Fibroblast of skin of left biceps (primary cell): Measurements from ENCODE around the gene LBHD2.
A peak's percentile ranks its signal among the peaks of the same experiment; 100 is the strongest.
"Not testable (repeated sequence)": the region's sequence is repeated elsewhere in the genome, so short reads cannot be mapped to it uniquely, and the experiment has no call there.

Experiments used
- DNase-seq, 2 experiments: peaks; one replicate each; pipeline ENCODE4 v3.0.0-alpha.2; 2013; ENCODE audit warnings: low read depth in 2 of 2

LBHD2 gene

GRCh38 chr14:103119527-103119926, 35.5 kb downstream of the LBHD2 start:
- not testable (repeated sequence) for DNase-seq

- DNase-seq = no peak
These were observed 37.3 kb downstream of the LBHD2 start for GRCh38 chr14:103121121-103121845.

GRCh38 chr14:103121846-103122584, 38.0 kb downstream of the LBHD2 start:
- peak; percentile 66 to 73 for DNase-seq

GRCh38 chr14:103122585-103122946, 38.6 kb downstream of the LBHD2 start:
- DNase-seq = no peak

GRCh38 chr14:103122947-103123633, 39.1 kb downstream of the LBHD2 start, which contains the start of gene TNFAIP2:
Gene TNFAIP2 (plus strand): TSS chr14:103123461. CDS start chr14:103126458, 2,997 bp downstream.
- DNase-seq = no peak

GRCh38 chr14:103123634-103124500, 39.9 kb downstream of the LBHD2 start:
- no peak for DNase-seq

GRCh38 chr14:103124501-103125001, 40.5 kb downstream of the LBHD2 start:
- DNase-seq = no peak

- no peak for DNase-seq
These were observed 41.4 kb downstream of the LBHD2 start for GRCh38 chr14:103125098-103126070.

- no peak for DNase-seq
These were observed 42.3 kb downstream of the LBHD2 start for GRCh38 chr14:103126088-103126872.

- DNase-seq = no peak
These were observed 42.9 kb downstream of the LBHD2 start for GRCh38 chr14:103126873-103127304.

- DNase-seq = no peak
These were observed 43.3 kb downstream of the LBHD2 start for GRCh38 chr14:103127356-103127755.

GRCh38 chr14:103127861-103128598, 44.0 kb downstream of the LBHD2 start:
- DNase-seq = no peak

GRCh38 chr14:103128631-103129300, 44.8 kb downstream of the LBHD2 start:
- DNase-seq = no peak

- DNase-seq = no peak
These were observed 45.4 kb downstream of the LBHD2 start for GRCh38 chr14:103129301-103130016.

- no peak for DNase-seq
These were observed 46.2 kb downstream of the LBHD2 start for GRCh38 chr14:103130017-103130764.

GRCh38 chr14:103130965-103131364, 47.0 kb downstream of the LBHD2 start:
- no peak for DNase-seq

GRCh38 chr14:103131580-103131979, 47.6 kb downstream of the LBHD2 start:
- DNase-seq = no peak
